Left lung (tissue), 10 donors: Measurements from ENCODE around the gene ZDHHC23. TPM values are rescaled to one million over a fixed set of nuclear protein-coding genes. Genes with fewer than 3 reads are reported as not detected.

Experiments used
- ATAC-seq: fragments of 200-7000 bp; cut with Tn5 transposase; one replicate; pipeline ENCODE4 v1.9.1; 2020; ENCODE audit warnings: moderate library complexity
- DNase-seq, 4 donors: peaks; one replicate each; pipeline ENCODE4 v3.0.0-alpha.2; 2013 to 2020
- H3K27ac ChIP-seq, 2 donors: fragments of 200-600 bp; sonication (generic) in 1 of 2; one replicate each; pipeline versions ENCODE4 v1.5.0 to v1.8.0; 2020 to 2021
- H3K27me3 ChIP-seq, 2 donors: fragments of 200-600 bp; sonication (generic) in 1 of 2; one replicate each; pipeline versions ENCODE4 v1.5.0 to v1.8.0; 2020 to 2021
- H3K36me3 ChIP-seq, 2 donors: fragments of 200-600 bp; sonication (generic) in 1 of 2; one replicate each; pipeline versions ENCODE4 v1.5.0 to v1.8.0; 2020 to 2021
- H3K4me1 ChIP-seq, 2 donors: fragments of 200-600 bp; one replicate each; pipeline ENCODE4 v1.8.0; 2021
- H3K4me3 ChIP-seq, 2 donors: fragments of 200-600 bp; sonication (generic) in 1 of 2; one replicate each; pipeline versions ENCODE4 v1.5.0 to v1.8.0; 2020 to 2021; ENCODE audit warnings: mild to moderate bottlenecking in 1 of 2
- H3K9me3 ChIP-seq, 2 donors: fragments of 200-600 bp; sonication (generic) in 1 of 2; one replicate each; pipeline versions ENCODE4 v1.5.0 to v1.8.0; 2020 to 2021
- CTCF ChIP-seq, 2 donors: fragments of 200-600 bp; sonication (generic) in 1 of 2; IDR thresholded peaks; one replicate each; pipeline versions ENCODE4 v1.5.0 to v1.8.0; 2021; ENCODE audit warnings: antibody characterized with exemption in 2 of 2
- intact Hi-C, 2 donors: fragments of 100-400 bp; cut with DNase I; formaldehyde crosslinking; loops; one replicate each; pipeline versions ENCODE4 v1.11.2 to v1.14.2; 2022
- polyA plus RNA-seq, 6 donors: library from polyadenylated mRNA; unstranded; fragments of 120-200 nt; gene quantifications; one replicate each; pipeline ENCODE4 v1.2.1, GENCODE V29; 2013; ENCODE audit not compliant: insufficient read length in 6 of 6
- total RNA-seq, 2 donors: library from RNA; stranded (reverse); fragmentation: NEBNext Ultra II Directional; extraction: Animal tissue kit (Norgen Biotek cat#: 25700); gene quantifications; one replicate each; pipeline ENCODE4 v1.2.1, GENCODE V29; 2021
- donor health status: DM: no; HTN: yes; CAD: no.
- donor health status: DM: no; HTN: no; CAD: no.

ZDHHC23 gene
- total and polyA plus RNA-seq, 8 donors, result 6.3 to 11.2 (median 7.8) TPM

DNA sequence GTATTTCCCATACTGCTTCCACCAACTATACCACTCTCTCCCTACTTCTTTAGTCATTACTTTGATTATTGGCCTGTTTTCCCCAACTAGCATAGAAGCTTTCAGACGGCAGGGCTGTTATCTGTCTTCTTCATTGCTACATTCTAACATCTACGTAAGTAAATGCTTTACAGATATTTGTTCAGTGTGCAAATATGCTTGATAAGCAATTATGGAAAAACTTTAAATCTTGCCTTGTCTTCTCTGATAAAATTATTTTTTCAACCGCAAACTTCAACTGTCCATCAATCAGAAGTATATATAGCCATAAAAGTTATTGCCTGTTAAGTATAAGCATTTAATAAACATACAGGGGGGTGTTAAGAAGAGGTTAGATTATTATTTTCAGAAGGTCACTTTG lies 35.7 kb downstream of the ZDHHC23 start:
- Histone ChIP-seq H3K27me3 (no peaks in the 10 kb centered on the region), H3K9me3 (no peaks in the 10 kb centered on the region), H3K36me3 (peaks cover 0 to 7% of the 10 kb centered on the region in 2 donors), H3K27ac (no peak overlapping the region), H3K4me1 (no peaks in the 10 kb centered on the region), H3K4me3 (no peak overlapping the region)
- DNase-seq (no peak), ATAC-seq (no peak)
- intact Hi-C loops, result no loop called here
- TF ChIP-seq CTCF (IDR thresholded peaks at IDR 0.05), result no peak

- intact Hi-C loops, result no loop called here
- Histone ChIP-seq H3K27ac (no peak overlapping the region), H3K4me1 (no peaks in the 10 kb centered on the region), H3K4me3 (no peak overlapping the region), H3K9me3 (no peaks in the 10 kb centered on the region), H3K27me3 (no peaks in the 10 kb centered on the region), H3K36me3 (no peaks in the 10 kb centered on the region)
- no peak for TF ChIP-seq CTCF (IDR thresholded peaks at IDR 0.05)
- ATAC-seq, result no peak
- no peak for DNase-seq
Observed at GRCh38 chr3:113985541-113985940, 37.7 kb downstream of the ZDHHC23 start.

DNA sequence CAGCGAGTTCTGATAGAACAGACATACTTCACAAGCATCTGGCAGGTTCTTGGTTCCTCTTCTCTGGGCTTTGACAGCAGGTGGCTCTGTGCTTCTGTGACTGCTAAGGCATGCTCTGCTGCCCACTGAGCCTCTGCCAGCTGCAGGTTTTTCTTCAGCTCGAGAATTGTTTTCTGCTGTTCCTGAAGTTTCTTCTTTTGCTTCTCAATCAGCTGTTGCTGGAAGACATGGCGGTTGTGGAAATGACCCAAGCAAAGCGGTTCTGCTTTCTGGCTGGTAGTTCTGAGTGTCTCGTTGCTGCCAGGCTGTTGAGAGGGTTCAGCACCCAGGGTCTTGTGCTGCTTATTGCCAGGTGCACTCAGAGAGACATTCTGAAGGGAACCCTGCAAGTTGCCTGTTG lies 57.7 kb downstream of the ZDHHC23 start:
- no peak overlapping the region for H3K4me3 ChIP-seq
- TF ChIP-seq CTCF (IDR thresholded peaks at IDR 0.05), result no peak
- no peak for ATAC-seq
- intact Hi-C loops, result no loop called here
- peaks cover 0 to 8% of the 10 kb centered on the region in 2 donors for H3K9me3 ChIP-seq
- H3K27me3 ChIP-seq, result no peaks in the 10 kb centered on the region
- no peak overlapping the region for H3K27ac ChIP-seq
- peaks cover 0 to 26% of the 10 kb centered on the region in 2 donors for H3K36me3 ChIP-seq
- no peak for DNase-seq
- H3K4me1 ChIP-seq, result no peaks in the 10 kb centered on the region

DNA sequence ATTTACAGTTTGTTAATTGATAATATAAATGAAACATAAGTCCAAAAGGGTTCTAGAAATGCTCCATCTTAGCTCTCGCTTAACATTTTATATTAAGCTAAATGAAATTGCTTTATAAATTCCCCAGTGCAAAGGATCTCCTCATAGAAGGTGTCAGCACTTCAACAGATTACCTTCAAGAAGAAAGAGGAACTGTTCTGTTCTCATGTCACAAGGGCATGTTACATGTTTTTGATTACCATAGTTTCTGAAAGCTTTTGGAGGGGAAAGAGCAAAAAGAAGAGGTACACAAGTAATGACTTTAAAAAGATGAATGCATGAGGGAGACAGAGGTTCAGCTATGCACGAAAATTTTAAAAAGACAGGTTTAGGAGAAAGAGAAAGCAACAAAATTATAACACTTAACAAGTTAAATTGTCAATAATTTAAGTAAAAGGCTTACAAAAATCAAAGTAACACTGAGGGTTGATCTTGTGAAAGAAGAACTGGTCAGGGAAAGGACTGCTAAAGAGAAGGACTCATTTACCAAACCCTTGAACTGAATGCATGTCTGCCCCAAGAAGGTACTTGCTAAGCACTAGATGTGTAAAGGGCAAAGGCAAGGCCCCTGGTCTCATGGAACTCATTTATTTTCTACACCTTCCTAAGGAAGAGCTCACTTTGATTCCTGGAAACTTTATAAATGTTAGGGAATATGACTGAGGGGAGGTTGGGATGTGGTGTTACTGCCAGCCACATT lies 63.4 kb downstream of the ZDHHC23 start:
- no peaks in the 10 kb centered on the region for H3K4me1 ChIP-seq
- peaks cover 0 to 3% of the 10 kb centered on the region in 2 donors for H3K36me3 ChIP-seq
- no peaks in the 10 kb centered on the region for H3K27me3 ChIP-seq
- no peak for ATAC-seq
- no peak for DNase-seq
- TF ChIP-seq CTCF (IDR thresholded peaks at IDR 0.05), result no peak
- H3K4me3 ChIP-seq, result no peak overlapping the region
- intact Hi-C loops, result no loop called here
- no peak overlapping the region for H3K27ac ChIP-seq
- no peaks in the 10 kb centered on the region for H3K9me3 ChIP-seq

Other genes with a start within 250 kb of the ZDHHC23 start
- gene NAA50, start 201.8 kb upstream of the ZDHHC23 start, total RNA-seq, result 100 to 1,000 TPM in 1 of 2 donors, 10 to 100 TPM in 1; 96.9 to 132 TPM
- 100 to 1,000 TPM; 102 to 122 (median 114) TPM for gene NAA50, start 201.8 kb upstream of the ZDHHC23 start, polyA plus RNA-seq
- 100 to 1,000 TPM; 111 to 137 TPM for gene ATP6V1A, start 201.0 kb upstream of the ZDHHC23 start, total RNA-seq
- 10 to 100 TPM; 39.6 to 53.9 (median 49.3) TPM for gene ATP6V1A, start 201.0 kb upstream of the ZDHHC23 start, polyA plus RNA-seq
- 1 to 10 TPM; 4.5 to 5.6 TPM for gene GRAMD1C, start 109.2 kb upstream of the ZDHHC23 start, total RNA-seq
- gene GRAMD1C, start 109.2 kb upstream of the ZDHHC23 start, polyA plus RNA-seq, result 1 to 10 TPM; 3.1 to 6.9 (median 5.0) TPM
- gene CCDC191, start 108.5 kb downstream of the ZDHHC23 start, total RNA-seq, result 1 to 10 TPM; 3.3 to 3.4 TPM
- 10 to 100 TPM; 18.4 to 24.9 (median 20.4) TPM for gene CCDC191, start 108.5 kb downstream of the ZDHHC23 start, polyA plus RNA-seq
- gene QTRT2, start 108.7 kb downstream of the ZDHHC23 start, total RNA-seq, result 10 to 100 TPM; 16.4 to 27.3 TPM
- 10 to 100 TPM; 27.5 to 35.2 (median 32.9) TPM for gene QTRT2, start 108.7 kb downstream of the ZDHHC23 start, polyA plus RNA-seq
- gene DRD3, start 231.0 kb downstream of the ZDHHC23 start, total RNA-seq, result not detected
- gene DRD3, start 231.0 kb downstream of the ZDHHC23 start, polyA plus RNA-seq, result not detected